HepG2 (cell line): ENCODE results near the gene DYDC2. TPM values are rescaled to one million over a fixed set of nuclear protein-coding genes. Genes with fewer than 3 reads are reported as not detected.
"Not testable (repeated sequence)": the region's sequence is repeated elsewhere in the genome, so short reads cannot be mapped to it uniquely, and the experiment has no call there.

ENCODE experiments used
- ATAC-seq: fragments of 200-7000 bp; cut with Tn5 transposase; 3 replicates; pipeline ENCODE4 v1.9.1; 2020; ENCODE audit warnings: mild to moderate bottlenecking, moderate library complexity
- BruUV-seq: library from RNA; stranded (reverse); fragments of 400-500 nt; replicated peaks from 2 replicates; lab custom pipeline; 2021; lab: Mats Ljungman, UMichigan
- CTCF ChIA-PET: fragments of 300-600 bp; formaldehyde crosslinking; extraction: SDS; loops from one replicate; lab custom pipeline; 2021; ENCODE audit warnings: low total read pairs, inconsistent platforms, low intra/inter-chr PET ratio; lab: Yijun Ruan, JAX
- POLR2A ChIA-PET: fragments of 350-600 bp; sonication (Branson Sonifier 250); formaldehyde crosslinking; loops from one replicate; lab custom pipeline; 2020; ENCODE audit warnings: antibody characterized with exemption, inconsistent platforms; lab: Yijun Ruan, JAX
- DNase-seq: peaks from one replicate; pipeline ENCODE4 v3.0.0-alpha.2; 2015; ENCODE audit warnings: low spot score
- FAIRE-seq: peaks from 3 replicates; lab custom pipeline; 2011; peaks lifted over from hg19 to GRCh38; lab: Jason Lieb, UNC
- H2AFZ ChIP-seq: one replicate; pipeline ENCODE4 v1.6.1; 2011; ENCODE audit warnings: low read length, inconsistent platforms
- H3K27ac ChIP-seq: fragments of 300-600 bp; 3 replicates; pipeline ENCODE4 v1.8.0; 2011; ENCODE audit warnings: mixed run types, mild to moderate bottlenecking, mixed read lengths, low read length, inconsistent platforms; ENCODE audit not compliant: insufficient read depth; ENCODE audit errors: extremely low read length
- H3K27me3 ChIP-seq, 2 experiments: fragments of 200-600 bp in 1 of 2; 2 replicates in 1 of 2; 3 replicates in 1 of 2; pipeline versions ENCODE4 v1.6.0 to v1.8.0; 2011; ENCODE audit warnings: low read length in 2 of 2, mild to moderate bottlenecking in 2 of 2, moderate library complexity in 2 of 2, inconsistent platforms in 1 of 2; ENCODE audit not compliant: insufficient read depth in 2 of 2, control insufficient read depth in 1 of 2
- H3K36me3 ChIP-seq, 2 experiments: fragments of 200-600 bp in 1 of 2; replicated peaks in 1 of 2; 2 replicates in 1 of 2; 3 replicates in 1 of 2; pipeline versions ENCODE4 v1.5.1 to v1.8.0; 2011; ENCODE audit warnings: low read length in 2 of 2, inconsistent platforms in 1 of 2; ENCODE audit not compliant: insufficient read depth in 2 of 2, control insufficient read depth in 1 of 2
- H3K4me1 ChIP-seq: 2 replicates; pipeline ENCODE4 v1.5.1; 2012; ENCODE audit warnings: low read length, inconsistent platforms; ENCODE audit not compliant: insufficient read depth
- H3K4me2 ChIP-seq: 2 replicates; pipeline ENCODE4 v1.6.0; 2011; ENCODE audit warnings: low read depth, low read length, inconsistent platforms
- H3K4me3 ChIP-seq, 3 experiments: fragments of 200-600 bp in 1 of 3; sonication (generic), shearing (Covaris generic) in 1 of 3; replicated peaks in 1 of 3; 2 replicates each; pipeline ENCODE4 v1.5.1; 2011 to 2016; ENCODE audit warnings: low read length in 3 of 3, inconsistent platforms in 2 of 3, low read depth in 2 of 3, mild to moderate bottlenecking in 2 of 3, control low read depth in 1 of 3, mixed read lengths in 1 of 3; ENCODE audit not compliant: insufficient read depth in 1 of 3
- H3K79me2 ChIP-seq: one replicate; pipeline ENCODE4 v1.6.1; 2011; ENCODE audit warnings: low read length, inconsistent platforms; ENCODE audit not compliant: insufficient read depth
- H3K9ac ChIP-seq: 2 replicates; pipeline ENCODE4 v1.6.0; 2011; ENCODE audit warnings: mild to moderate bottlenecking, low read depth, low read length, inconsistent platforms; ENCODE audit not compliant: insufficient read depth
- H3K9me3 ChIP-seq: 2 replicates; pipeline ENCODE4 v1.5.1; 2012; ENCODE audit warnings: mild to moderate bottlenecking, low read length
- H4K20me1 ChIP-seq: 2 replicates; pipeline ENCODE4 v1.6.0; 2011; ENCODE audit warnings: inconsistent platforms, mild to moderate bottlenecking, low read length, moderate library complexity; ENCODE audit not compliant: insufficient read depth
- EZH2 ChIP-seq: conservative IDR thresholded peaks from 2 replicates; pipeline ENCODE4 v1.6.1; 2012; ENCODE audit warnings: mild to moderate bottlenecking, low read depth, low read length, moderate library complexity
- FOSL1 ChIP-seq: sonication (generic); formaldehyde crosslinking; IDR thresholded peaks from 2 replicates; pipeline ENCODE4 v1.9.0; 2021; ENCODE audit warnings: missing genetic modification reagents, borderline replicate concordance
- FOXJ3 ChIP-seq: sonication (generic); formaldehyde crosslinking; IDR thresholded peaks from 2 replicates; pipeline ENCODE4 v1.4.0; 2020; ENCODE audit warnings: missing genetic modification reagents, mild to moderate bottlenecking, borderline replicate concordance
- HHEX ChIP-seq: IDR thresholded peaks from 2 replicates; pipeline ENCODE4 v1.6.1; 2016; ENCODE audit warnings: control low read depth
- KLF11 ChIP-seq: IDR thresholded peaks from 2 replicates; pipeline ENCODE4 v1.6.1; 2016; ENCODE audit warnings: missing compliant biosample characterization
- MBNL3 ChIP-seq: fragments of 250-450 bp; sonication (Bioruptor Pico); conservative IDR thresholded peaks from 2 replicates; pipeline ENCODE4 v1.8.0; 2022; ENCODE audit warnings: mild to moderate bottlenecking, inconsistent platforms
- MTA1 ChIP-seq: sonication (generic); formaldehyde crosslinking; IDR thresholded peaks from 2 replicates; pipeline ENCODE4 v1.4.0; 2020; ENCODE audit warnings: missing genetic modification reagents, mild to moderate bottlenecking, borderline replicate concordance
- NR2F6 ChIP-seq, 2 experiments: IDR thresholded peaks; 2 replicates each; pipeline ENCODE4 v1.6.1; 2016; ENCODE audit warnings: antibody characterized with exemption in 1 of 2, mild to moderate bottlenecking in 1 of 2
- POGZ ChIP-seq: sonication (generic); formaldehyde crosslinking; IDR thresholded peaks from 2 replicates; pipeline ENCODE4 v1.4.0; 2020; ENCODE audit warnings: mild to moderate bottlenecking, missing genetic modification reagents
- RAD51 ChIP-seq: fragments of 450-650 bp; IDR thresholded peaks from 2 replicates; pipeline ENCODE4 v1.6.1; 2016; ENCODE audit warnings: borderline replicate concordance
- TCF7 ChIP-seq: sonication (generic); IDR thresholded peaks from 2 replicates; pipeline ENCODE4 v1.6.1; 2016; ENCODE audit warnings: antibody characterized with exemption, low read depth
- ZNF430 ChIP-seq: sonication (generic); formaldehyde crosslinking; IDR thresholded peaks from 2 replicates; pipeline ENCODE4 v1.9.0; 2021; ENCODE audit warnings: mild to moderate bottlenecking, missing genetic modification reagents
- WGBS: methylation state at CpG from one replicate; pipeline ENCODE4 v1.1.6; 2017; ENCODE audit warnings: low lambda C conversion rate; 5-methylcytosine and 5-hydroxymethylcytosine counted together
- in situ Hi-C: cut with HindIII; loops from 2 replicates; pipeline ENCODE4 v1.10.0; 2017; ENCODE audit warnings: low pct_unique_long_range_greater_than_20kb; ENCODE audit not compliant: extremely low pct_ligation_motif_present
- intact Hi-C: fragments of 100-400 bp; cut with micrococcal nuclease; formaldehyde crosslinking; loops from one replicate; pipeline ENCODE4 v1.10.0; 2022; ENCODE audit not compliant: unreplicated experiment
- polyA plus RNA-seq, 8 experiments: library from polyadenylated mRNA; depleted of rRNA in 3 of 8; stranded (reverse) in 7 of 8; unstranded in 1 of 8; fragments of >200 nt; fragmentation: Illumina TruSeq in 4 of 8; extraction: Trizol in 4 of 8; gene quantifications; 2 replicates each; pipeline versions ENCODE4 v1.2.1 to v1.2.3, GENCODE V29; 2011 to 2016; ENCODE audit warnings: low read depth in 4 of 8, missing spikeins in 1 of 8, mixed read lengths in 1 of 8; ENCODE audit not compliant: insufficient read depth in 1 of 8
- total RNA-seq, 5 experiments: library from RNA; depleted of rRNA; stranded (reverse); fragments of >200 nt; fragmentation: Illumina TruSeq; extraction: Trizol; gene quantifications; 2 replicates each; pipeline ENCODE4 v1.2.3, GENCODE V29; 2016; ENCODE audit warnings: low read depth in 1 of 5

DYDC2 gene
- total and polyA plus RNA-seq, 2 of the 13 experiments (the other 11 are each of a cell fraction or from before 2014, with no cell fraction given) = 0.98 to 2.3 TPM

- TF ChIP-seq FOSL1 (CRISPR knock-in tag) (no peak), TCF7 (peak; percentile 29; the same call in 1 of the 2 replicates), ZNF430 (CRISPR knock-in tag) (0 out of 2 replicates have a peak, but pooled peaks have one; percentile 31), MBNL3 (CRISPR knock-in tag) (no peak), MTA1 (CRISPR knock-in tag) (no peak), FOXJ3 (CRISPR knock-in tag) (0 out of 2 replicates have a peak, but pooled peaks have one; percentile 46)
Observed at GRCh38 chr10:80415734-80416478, 59.3 kb downstream of the DYDC2 start (continued).

GRCh38 chr10:80416479-80417098, 60.0 kb downstream of the DYDC2 start:
- CTCF ChIA-PET = no interaction called here
- POLR2A ChIA-PET = interaction anchor here (1.1 kb wide), 1 partner anchor 9 kb away, joined by 3 read pairs; the partner anchor contains the start of gene PRXL2A
- Histone ChIP-seq H3K27ac (peak overlapping the region; percentile 72), H3K4me3 (no peak overlapping the region), H2AFZ (no peak overlapping the region), H3K4me2 (peak overlapping the region; percentile 66), H3K4me1 (peaks cover 62% of the 10 kb centered on the region), H3K9me3 (no peaks in the 10 kb centered on the region), H3K27me3 (no peaks in the 10 kb centered on the region), H3K36me3 (peaks cover 9 to 12% of the 10 kb centered on the region in 2 experiments), H3K79me2 (peaks cover 64% of the 10 kb centered on the region), H3K9ac (no peak overlapping the region; the same call in 1 of the 2 replicates), H4K20me1 (peaks cover under 1% of the 10 kb centered on the region; the same call in 1 of the 2 replicates)
- TF ChIP-seq EZH2 (no peak), HHEX (CRISPR knock-in tag) (no peak), KLF11 (no peak), RAD51 (no peak), POGZ (CRISPR knock-in tag) (no peak), NR2F6 (IDR thresholded peaks at IDR 0.05) (no peak), NR2F6 (CRISPR knock-in tag; IDR thresholded peaks at IDR 0.05) (no peak)
- in situ Hi-C loops = no loop called here
- intact Hi-C loops = no loop called here
- DNase-seq = no peak
- ATAC-seq = no peak
- BruUV-seq = TSS peak; percentile 10
- FAIRE-seq = no peak
- WGBS = 95% methylated on average over 15 of the region's 15 CpGs

GRCh38 chr10:80417256-80417655, 60.7 kb downstream of the DYDC2 start:
- H2AFZ ChIP-seq, H3K9me3 ChIP-seq, H3K4me2 ChIP-seq, ATAC-seq, FAIRE-seq, in situ Hi-C loops, H3K9ac ChIP-seq, CTCF ChIA-PET, DNase-seq, H4K20me1 ChIP-seq, intact Hi-C loops, H3K27me3 ChIP-seq, BruUV-seq, H3K4me3 ChIP-seq, H3K27ac ChIP-seq: not testable (repeated sequence)
- POLR2A ChIA-PET = interaction anchor here (6.1 kb wide), 1 partner anchor 10 kb away, joined by 35 read pairs; the partner anchor contains the start of gene PRXL2A
- peaks cover 57% of the 10 kb centered on the region for H3K79me2 ChIP-seq
- H3K4me1 ChIP-seq = peaks cover 62% of the 10 kb centered on the region
- 92% methylated on average over 6 of the region's 6 CpGs for WGBS
- H3K36me3 ChIP-seq = peaks cover 9 to 17% of the 10 kb centered on the region in 2 experiments
